ENCODE data around the gene ZNF598.
"Not testable (repeated sequence)": the region's sequence is repeated elsewhere in the genome, so short reads cannot be mapped to it uniquely, and the experiment has no call there.

The ZNF598 gene

DNA sequence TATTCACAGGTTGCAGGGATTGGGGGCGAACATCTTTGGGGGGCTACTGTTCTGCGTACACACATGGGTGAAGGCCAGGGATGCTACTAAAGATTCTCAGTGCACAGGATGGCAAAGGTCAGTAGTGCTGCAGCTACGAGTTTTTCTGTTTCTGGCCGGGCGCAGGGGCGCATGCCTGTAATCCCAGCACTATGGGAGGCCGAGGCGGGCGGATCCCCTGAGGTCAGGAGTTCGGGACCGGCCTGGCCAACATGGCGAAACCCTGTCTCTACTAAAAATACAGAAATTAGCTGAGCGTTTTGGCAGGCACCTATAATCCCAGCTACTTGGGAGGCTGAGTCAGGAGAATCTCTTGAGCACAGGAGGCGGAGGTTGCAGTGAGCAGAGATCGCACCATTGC, 3.9 kb upstream of the ZNF598 start:
- Histone ChIP-seq H2AFZ (ENCODE audit: low read depth) (no peak overlapping the region), H3K27ac (no peak overlapping the region), H3K9ac (no peak overlapping the region), H3K4me1 (ENCODE audit: low read depth, poor library complexity, severe bottlenecking) (peaks cover 5% of the 10 kb centered on the region), H3K36me3 (ENCODE audit: insufficient read depth) (no peaks in the 10 kb centered on the region), H3K79me2 (ENCODE audit: insufficient read depth, low read depth) (peaks cover 9% of the 10 kb centered on the region), H3K4me3 (IDR thresholded peaks at IDR 0.05; ENCODE audit: insufficient read depth, low read depth, low read length) (no peak overlapping the region), H3K27me3 (ENCODE audit: insufficient read depth, low read depth) (no peaks in the 10 kb centered on the region), H3K4me2 (no peak overlapping the region), H4K20me1 (ENCODE audit: insufficient read depth) (0 out of 2 replicates have a peak, but pooled peaks cover under 1% of the 10 kb centered on the region)
- no peak for TF ChIP-seq CTCF (conservative IDR thresholded peaks at IDR 0.05; ENCODE audit: low read depth, low read length)

DNA sequence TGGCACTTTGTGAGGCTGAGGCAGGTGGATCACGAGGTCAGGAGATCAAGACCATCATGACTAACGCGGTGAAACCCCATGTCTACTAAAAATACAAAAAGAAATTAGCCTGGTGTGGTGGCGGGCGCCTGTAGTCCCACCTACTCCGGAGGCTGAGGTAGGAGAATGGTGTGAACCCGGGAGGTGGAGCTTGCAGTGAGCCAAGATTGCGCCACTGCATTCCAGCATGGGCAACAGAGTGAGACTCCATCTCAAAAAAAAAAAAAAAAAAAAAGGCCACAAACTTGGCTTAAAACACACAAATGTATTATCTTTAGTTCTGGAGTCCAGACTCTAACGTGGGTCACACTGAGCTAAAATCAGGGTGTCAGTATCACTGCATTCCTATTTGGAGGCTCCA, 2.1 kb upstream of the ZNF598 start:
- not testable (repeated sequence) for H3K9ac ChIP-seq; H3K27me3 ChIP-seq (ENCODE audit: insufficient read depth, low read depth); H3K4me2 ChIP-seq; H2AFZ ChIP-seq (ENCODE audit: low read depth); H3K36me3 ChIP-seq (ENCODE audit: insufficient read depth); H3K27ac ChIP-seq; H3K4me3 ChIP-seq (IDR thresholded peaks at IDR 0.05; ENCODE audit: insufficient read depth, low read depth, low read length)
- peaks cover 12% of the 10 kb centered on the region for H4K20me1 ChIP-seq (ENCODE audit: insufficient read depth)
- peaks cover 27% of the 10 kb centered on the region for H3K79me2 ChIP-seq (ENCODE audit: insufficient read depth, low read depth)
- peaks cover 23% of the 10 kb centered on the region for H3K4me1 ChIP-seq (ENCODE audit: low read depth, poor library complexity, severe bottlenecking)

- Histone ChIP-seq H3K36me3 (ENCODE audit: insufficient read depth) (no peaks in the 10 kb centered on the region), H3K9ac (peak overlapping the region; percentile 78), H3K27ac (peak overlapping the region; percentile 61), H3K4me3 (IDR thresholded peaks at IDR 0.05; ENCODE audit: insufficient read depth, low read depth, low read length) (no peak overlapping the region), H4K20me1 (ENCODE audit: insufficient read depth) (peaks cover 15% of the 10 kb centered on the region), H2AFZ (ENCODE audit: low read depth) (peak overlapping the region; percentile 54; the same call in 1 of the 2 replicates), H3K4me2 (peak overlapping the region; percentile 96), H3K27me3 (ENCODE audit: insufficient read depth, low read depth) (no peaks in the 10 kb centered on the region), H3K4me1 (ENCODE audit: low read depth, poor library complexity, severe bottlenecking) (peaks cover 23% of the 10 kb centered on the region), H3K79me2 (ENCODE audit: insufficient read depth, low read depth) (peaks cover 50% of the 10 kb centered on the region)
- TF ChIP-seq CTCF (conservative IDR thresholded peaks at IDR 0.05; ENCODE audit: low read depth, low read length): no peak; the same call in 1 of the 2 replicates
These were observed 383 bp downstream of the ZNF598 start for GRCh38 chr16:2009164-2009711.

DNA sequence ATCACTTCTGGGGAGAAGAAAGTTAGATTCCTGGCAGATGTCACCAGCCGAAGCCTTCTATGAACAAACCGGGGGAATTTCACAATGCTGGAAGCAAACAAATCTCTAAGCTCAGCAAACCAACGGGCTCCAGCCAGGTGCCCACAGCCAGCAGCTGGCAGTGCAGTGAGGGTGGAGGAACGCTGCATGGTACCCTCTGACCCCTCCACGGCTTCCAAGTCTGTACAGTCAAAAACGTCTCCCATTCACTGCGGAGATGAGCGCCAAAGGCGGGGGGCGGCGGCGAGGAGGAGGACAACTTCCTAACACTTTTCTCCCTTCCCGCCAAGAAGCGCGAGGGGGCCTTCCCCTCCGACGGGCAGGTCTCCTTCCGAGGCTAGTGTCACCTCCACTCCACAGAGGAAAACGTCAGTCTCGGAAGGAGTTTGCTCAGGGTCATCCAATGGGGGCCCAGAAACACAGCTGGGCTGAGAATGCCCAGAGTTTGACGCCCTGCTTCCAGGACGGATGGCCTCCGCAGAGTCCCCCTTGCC, 924 bp downstream of the ZNF598 start:
- Histone ChIP-seq H3K4me3 (IDR thresholded peaks at IDR 0.05; ENCODE audit: insufficient read depth, low read depth, low read length) (no peak overlapping the region), H3K79me2 (ENCODE audit: insufficient read depth, low read depth) (peaks cover 51% of the 10 kb centered on the region), H3K9ac (peak overlapping the region; percentile 78), H3K27ac (peak overlapping the region; percentile 61), H3K4me1 (ENCODE audit: low read depth, poor library complexity, severe bottlenecking) (peaks cover 23% of the 10 kb centered on the region), H3K36me3 (ENCODE audit: insufficient read depth) (no peaks in the 10 kb centered on the region), H2AFZ (ENCODE audit: low read depth) (peak overlapping the region; percentile 54; the same call in 1 of the 2 replicates), H3K27me3 (ENCODE audit: insufficient read depth, low read depth) (no peaks in the 10 kb centered on the region), H4K20me1 (ENCODE audit: insufficient read depth) (peaks cover 15% of the 10 kb centered on the region), H3K4me2 (peak overlapping the region; percentile 96)
- no peak for TF ChIP-seq CTCF (conservative IDR thresholded peaks at IDR 0.05; ENCODE audit: low read depth, low read length)

- Histone ChIP-seq H3K9ac (peak overlapping the region; percentile 78; the same call in 1 of the 2 replicates), H3K4me1 (ENCODE audit: low read depth, poor library complexity, severe bottlenecking) (peaks cover 23% of the 10 kb centered on the region), H3K27me3 (ENCODE audit: insufficient read depth, low read depth) (no peaks in the 10 kb centered on the region), H3K79me2 (ENCODE audit: insufficient read depth, low read depth) (peaks cover 56% of the 10 kb centered on the region), H3K36me3 (ENCODE audit: insufficient read depth) (no peaks in the 10 kb centered on the region), H2AFZ (ENCODE audit: low read depth) (no peak overlapping the region), H3K4me2 (peak overlapping the region; percentile 96), H4K20me1 (ENCODE audit: insufficient read depth) (peaks cover 15% of the 10 kb centered on the region), H3K4me3 (IDR thresholded peaks at IDR 0.05; ENCODE audit: insufficient read depth, low read depth, low read length) (no peak overlapping the region), H3K27ac (peak overlapping the region; percentile 61)
- no peak for TF ChIP-seq CTCF (conservative IDR thresholded peaks at IDR 0.05; ENCODE audit: low read depth, low read length)
These were observed 1.6 kb downstream of the ZNF598 start for GRCh38 chr16:2008009-2008526.
